Esophagus muscularis mucosa (tissue), 4 donors: ENCODE data around the gene FLII. TPM values are rescaled to one million over a fixed set of nuclear protein-coding genes. Genes with fewer than 3 reads are reported as not detected.

Experiments
- DNase-seq: peaks from one replicate; pipeline ENCODE4 v3.0.0-alpha.2; 2017; ENCODE audit errors: extremely low spot score
- H3K27ac ChIP-seq, 4 donors: fragments of 200-600 bp; sonication (generic); replicated peaks in 1 of 4; 1 replicate in 3 of 4; 2 replicates in 1 of 4; pipeline ENCODE4 v1.5.1; 2016 to 2019; ENCODE audit warnings: mild to moderate bottlenecking in 1 of 4
- H3K27me3 ChIP-seq, 4 donors: fragments of 200-600 bp; sonication (generic); one replicate each; pipeline versions ENCODE4 v1.5.1 to v1.6.0; 2016 to 2019
- H3K36me3 ChIP-seq, 4 donors: fragments of 200-600 bp; sonication (generic); one replicate each; pipeline ENCODE4 v1.5.1; 2016 to 2019
- H3K4me1 ChIP-seq, 4 donors: fragments of 200-600 bp; sonication (generic); one replicate each; pipeline ENCODE4 v1.5.1; 2016 to 2019
- H3K4me3 ChIP-seq, 4 donors: fragments of 200-600 bp; sonication (generic); 1 replicate in 2 of 4; 2 replicates in 2 of 4; pipeline ENCODE4 v1.5.1; 2016 to 2019; ENCODE audit warnings: mild to moderate bottlenecking in 4 of 4, moderate library complexity in 1 of 4
- H3K9me3 ChIP-seq, 4 donors: fragments of 200-600 bp; sonication (generic); 1 replicate in 3 of 4; 2 replicates in 1 of 4; pipeline ENCODE4 v1.5.1; 2016 to 2019
- CTCF ChIP-seq, 3 experiments: fragments of 200-600 bp in 2 of 3; fragments of 450-650 bp in 1 of 3; sonication (generic) in 2 of 3; IDR thresholded peaks; one replicate each; pipeline ENCODE4 v1.5.1; 2017 to 2019; ENCODE audit warnings: antibody characterized with exemption in 3 of 3, mild to moderate bottlenecking in 2 of 3, moderate library complexity in 1 of 3
- EP300 ChIP-seq: sonication (generic); formaldehyde crosslinking; IDR thresholded peaks from one replicate; pipeline ENCODE4 v1.6.1; 2017; ENCODE audit warnings: antibody characterized with exemption
- POLR2A ChIP-seq: fragments of 450-650 bp; IDR thresholded peaks from one replicate; pipeline ENCODE4 v1.6.1; 2017; ENCODE audit warnings: antibody characterized with exemption, moderate library complexity, mild to moderate bottlenecking, low read depth
- POLR2AphosphoS5 ChIP-seq, 2 donors: sonication (generic); formaldehyde crosslinking; IDR thresholded peaks; one replicate each; pipeline ENCODE4 v1.6.1; 2017; ENCODE audit warnings: antibody characterized with exemption in 2 of 2
- WGBS: methylation state at CpG from one replicate; pipeline ENCODE4 v1.1.5; 2018; 5-methylcytosine and 5-hydroxymethylcytosine counted together
- intact Hi-C: fragments of 100-400 bp; cut with DNase I; formaldehyde crosslinking; loops from one replicate; pipeline ENCODE4 v1.15.1; 2023
- total RNA-seq, 4 donors: library from RNA; depleted of rRNA; stranded (reverse); fragments of >200 nt; gene quantifications; one replicate each; pipeline versions ENCODE4 v1.1.0 to v1.2.1, GENCODE V29; 2016

FLII gene
- total RNA-seq, 4 donors from 2014 or later = 302 to 528 (median 408) TPM

GRCh38 chr17:18240449-18240848 is 18.1 kb downstream of the FLII start:
- peaks cover 28 to 96% (median 81%) of the 10 kb centered on the region in 4 donors for H3K36me3 ChIP-seq
- DNase-seq = no peak
- H3K9me3 ChIP-seq = no peaks in the 10 kb centered on the region
- 94% methylated on average over 3 of the region's 19 CpGs for WGBS
- H3K27ac ChIP-seq = no peak overlapping the region
- TF ChIP-seq CTCF (IDR thresholded peaks at IDR 0.05) = no peak
- no peaks in the 10 kb centered on the region for H3K27me3 ChIP-seq
- H3K4me3 ChIP-seq = no peak overlapping the region
- peaks cover 0 to 4% (median 0%) of the 10 kb centered on the region in 4 donors for H3K4me1 ChIP-seq
- intact Hi-C loops = no loop called here

- no peak for DNase-seq
- H3K36me3 ChIP-seq = peaks cover 22 to 96% (median 81%) of the 10 kb centered on the region in 4 donors
- intact Hi-C loops = no loop called here
Measured at GRCh38 chr17:18238299-18238698, 20.2 kb downstream of the FLII start.

GRCh38 chr17:18237461-18237860 is 21.1 kb downstream of the FLII start:
- DNase-seq = no peak
- no peaks in the 10 kb centered on the region for H3K9me3 ChIP-seq
- H3K36me3 ChIP-seq = peaks cover 22 to 96% (median 82%) of the 10 kb centered on the region in 4 donors
- H3K27me3 ChIP-seq = no peaks in the 10 kb centered on the region
- H3K4me3 ChIP-seq = no peak overlapping the region
- intact Hi-C loops = no loop called here
- 93% methylated on average over 5 of the region's 20 CpGs for WGBS
- TF ChIP-seq EP300 (no peak), POLR2A (no peak), POLR2AphosphoS5 (IDR thresholded peaks at IDR 0.05) (no peak), CTCF (IDR thresholded peaks at IDR 0.05) (no peak)
- no peak overlapping the region for H3K27ac ChIP-seq
- H3K4me1 ChIP-seq = peaks cover 0 to 4% (median 0%) of the 10 kb centered on the region in 4 donors

More at GRCh38 chr17:18238299-18238698, 20.2 kb downstream of the FLII start:
- no peak overlapping the region for H3K27ac ChIP-seq
- WGBS = 80% methylated on average over 7 of the region's 18 CpGs
- H3K9me3 ChIP-seq = no peaks in the 10 kb centered on the region
- no peaks in the 10 kb centered on the region for H3K27me3 ChIP-seq
- peaks cover 0 to 4% (median 0%) of the 10 kb centered on the region in 4 donors for H3K4me1 ChIP-seq
- TF ChIP-seq POLR2AphosphoS5 (IDR thresholded peaks at IDR 0.05) = no peak
- TF ChIP-seq POLR2A = no peak
- TF ChIP-seq CTCF (IDR thresholded peaks at IDR 0.05) = no peak
- no peak for TF ChIP-seq EP300
- no peak overlapping the region for H3K4me3 ChIP-seq

GRCh38 chr17:18236494-18236893 is 22.0 kb downstream of the FLII start:
- no peak for TF ChIP-seq CTCF (IDR thresholded peaks at IDR 0.05)
- no peak for TF ChIP-seq POLR2AphosphoS5 (IDR thresholded peaks at IDR 0.05)
- TF ChIP-seq EP300 = no peak
- no peak for TF ChIP-seq POLR2A
- 89% methylated on average over 9 of the region's 18 CpGs for WGBS
- H3K9me3 ChIP-seq = no peaks in the 10 kb centered on the region
- no peaks in the 10 kb centered on the region for H3K27me3 ChIP-seq
- H3K4me1 ChIP-seq = peaks cover 0 to 4% (median 0%) of the 10 kb centered on the region in 4 donors
- intact Hi-C loops = no loop called here
- H3K27ac ChIP-seq = no peak overlapping the region
- H3K4me3 ChIP-seq = no peak overlapping the region
- no peak for DNase-seq
- H3K36me3 ChIP-seq = peaks cover 22 to 90% (median 74%) of the 10 kb centered on the region in 4 donors

DNA sequence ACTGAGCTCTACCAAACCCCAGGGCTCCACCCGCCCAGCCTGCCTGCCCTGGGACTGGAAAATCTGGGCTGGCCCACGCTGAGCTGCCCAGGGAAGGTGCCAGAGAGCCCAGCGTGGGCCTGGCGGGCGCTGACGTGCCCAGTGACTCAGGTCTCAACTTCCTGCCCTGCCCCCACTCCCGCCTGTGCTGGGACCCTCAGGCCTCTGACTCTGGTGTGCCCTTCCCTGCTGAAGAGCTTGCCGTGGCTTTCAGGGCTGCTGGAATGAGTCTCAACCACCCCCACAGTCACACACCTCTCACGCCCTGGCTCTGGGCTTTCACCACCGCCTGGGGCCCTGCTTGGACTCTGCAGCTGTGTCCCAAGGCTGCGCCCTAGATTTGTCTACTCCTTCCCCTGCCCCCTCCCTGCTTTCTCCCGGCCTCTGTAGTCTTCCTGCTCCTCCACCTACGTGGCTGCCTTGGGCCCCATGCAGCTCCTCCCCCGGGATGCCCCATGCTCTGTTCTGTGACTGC is 22.7 kb downstream of the FLII start:
- TF ChIP-seq CTCF (IDR thresholded peaks at IDR 0.05) = no peak
- no peak for TF ChIP-seq POLR2A
- no peak for TF ChIP-seq POLR2AphosphoS5 (IDR thresholded peaks at IDR 0.05)
- no peak for TF ChIP-seq EP300
- Histone ChIP-seq H3K27me3 (no peaks in the 10 kb centered on the region), H3K36me3 (peaks cover 22 to 83% (median 68%) of the 10 kb centered on the region in 4 donors), H3K4me3 (no peak overlapping the region), H3K9me3 (no peaks in the 10 kb centered on the region), H3K4me1 (peaks cover 0 to 4% (median 2%) of the 10 kb centered on the region in 4 donors), H3K27ac (no peak overlapping the region)
- no peak for DNase-seq
- WGBS = 79% methylated on average over 6 of the region's 14 CpGs
- intact Hi-C loops = no loop called here
